Activated T-cell treated with anti-CD3 and anti-CD28 coated beads, Interleukin-2, amount 50 U/mL, for 4 hours (primary cell): ENCODE data around the gene GPR151. TPM values are rescaled to one million over a fixed set of nuclear protein-coding genes. Genes with fewer than 3 reads are reported as not detected.

Experiments
- ATAC-seq, 2 donors: fragments of 200-7000 bp; cut with Tn5 transposase; one replicate each; pipeline ENCODE4 v1.10.0; 2021
- DNase-seq: peaks from one replicate; pipeline ENCODE4 v3.0.0-alpha.2; 2020
- H3K27me3 Mint-ChIP-seq: one replicate; pipeline ENCODE4 v1.8.0; 2021; ENCODE audit warnings: low read depth, mixed read lengths
- H3K36me3 Mint-ChIP-seq: one replicate; pipeline ENCODE4 v1.8.0; 2022; ENCODE audit warnings: mixed read lengths; ENCODE audit not compliant: insufficient read depth
- H3K4me1 Mint-ChIP-seq: one replicate; pipeline ENCODE4 v1.8.0; 2021; ENCODE audit warnings: low read depth, mixed read lengths
- H3K4me3 Mint-ChIP-seq: one replicate; pipeline ENCODE4 v1.8.0; 2021; ENCODE audit warnings: mild to moderate bottlenecking, moderate library complexity, mixed read lengths
- H3K9me3 Mint-ChIP-seq: one replicate; pipeline ENCODE4 v1.8.0; 2021; ENCODE audit warnings: mixed read lengths
- total RNA-seq, 3 donors: library from RNA; stranded (reverse); gene quantifications; one replicate each; pipeline ENCODE4 v1.2.1, GENCODE V29; 2021

Gene GPR151
- total RNA-seq, 3 donors from 2014 or later: not detected

DNA sequence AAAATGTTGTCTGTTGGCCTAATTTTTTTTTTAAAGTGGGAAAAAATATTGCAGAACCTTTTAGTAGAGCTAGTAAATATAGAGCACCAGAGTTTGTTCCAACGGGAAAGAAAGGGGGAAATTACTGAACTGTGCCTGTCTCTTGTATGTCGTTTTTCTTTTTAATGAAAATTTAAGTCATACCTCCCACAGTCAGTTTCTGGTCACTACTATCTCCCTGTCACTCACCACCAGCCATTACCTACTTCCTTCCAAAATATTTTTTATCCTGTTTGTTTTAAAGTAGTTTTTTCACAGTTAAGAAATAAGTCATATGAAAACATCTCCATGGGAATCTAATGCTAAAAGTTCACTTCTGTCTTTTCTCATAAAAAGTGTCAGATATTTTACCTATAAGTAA is 21.3 kb downstream of the GPR151 start:
- H3K4me1 Mint-ChIP-seq: peaks cover 1% of the 10 kb centered on the region
- no peaks in the 10 kb centered on the region for H3K9me3 Mint-ChIP-seq
- peaks cover 39% of the 10 kb centered on the region for H3K36me3 Mint-ChIP-seq
- ATAC-seq (no peak), DNase-seq (no peak)
- no peak overlapping the region for H3K4me3 Mint-ChIP-seq
- no peaks in the 10 kb centered on the region for H3K27me3 Mint-ChIP-seq

- Mint-ChIP-seq H3K4me1 (no peaks in the 10 kb centered on the region), H3K4me3 (no peak overlapping the region), H3K27me3 (no peaks in the 10 kb centered on the region), H3K9me3 (no peaks in the 10 kb centered on the region), H3K36me3 (peaks cover 46% of the 10 kb centered on the region)
- no peak for DNase-seq
- no peak for ATAC-seq
Observed at GRCh38 chr5:146490089-146490843, 25.7 kb downstream of the GPR151 start.

DNA sequence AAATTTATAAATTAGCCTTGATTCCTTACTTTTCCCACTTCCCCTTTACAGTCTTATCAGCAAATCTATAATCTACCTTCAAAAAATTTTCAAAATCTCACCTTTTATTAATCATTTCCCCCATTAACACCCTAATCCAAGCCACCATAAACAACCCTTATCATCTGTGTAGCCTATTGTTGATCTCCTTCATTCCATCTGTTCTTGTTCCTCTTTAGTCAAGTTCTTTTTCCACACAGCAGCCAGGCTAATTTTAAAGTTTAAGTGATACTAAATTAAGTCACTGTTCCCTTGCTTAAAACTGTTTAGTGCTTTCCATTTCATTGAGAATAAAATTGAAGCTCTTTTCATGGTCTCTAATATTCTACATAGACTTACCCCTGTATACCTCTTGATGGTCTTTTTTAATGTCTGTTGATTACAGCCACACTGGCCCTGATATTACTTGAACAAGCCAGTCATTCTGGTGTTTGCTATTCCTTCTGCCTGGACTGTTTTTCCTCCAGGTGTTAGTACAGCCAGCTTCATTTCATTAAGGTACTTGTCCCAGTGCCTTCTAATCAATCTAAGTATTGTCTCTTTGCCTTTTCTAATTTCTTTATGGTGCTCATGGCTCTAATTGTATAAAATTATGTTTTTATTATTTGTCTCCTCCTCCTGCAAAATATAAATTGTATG is 31.1 kb downstream of the GPR151 start:
- H3K4me1 Mint-ChIP-seq: no peaks in the 10 kb centered on the region
- peaks cover 60% of the 10 kb centered on the region for H3K36me3 Mint-ChIP-seq
- no peak overlapping the region for H3K4me3 Mint-ChIP-seq
- ATAC-seq (no peak), DNase-seq (no peak)
- H3K9me3 Mint-ChIP-seq: no peaks in the 10 kb centered on the region
- no peaks in the 10 kb centered on the region for H3K27me3 Mint-ChIP-seq

DNA sequence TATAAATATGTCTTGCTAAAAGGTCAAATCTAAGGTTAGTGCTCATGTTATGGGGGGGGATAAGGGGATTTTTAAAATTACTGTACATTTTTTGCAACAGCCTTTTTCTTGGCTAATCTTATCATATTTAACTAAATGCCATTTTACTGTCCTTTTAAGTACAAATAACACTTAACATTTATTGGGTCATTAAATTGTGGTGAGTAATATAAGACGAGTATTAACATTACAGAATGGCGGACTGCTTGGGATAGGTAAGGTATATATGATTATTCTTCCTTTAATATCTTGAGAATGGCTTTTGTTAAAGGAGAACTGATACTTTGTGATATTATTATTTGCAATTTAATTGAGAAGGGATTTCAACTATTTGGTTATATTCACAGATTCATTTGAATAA is 33.2 kb downstream of the GPR151 start:
- DNase-seq (no peak), ATAC-seq (no peak)
- H3K4me3 Mint-ChIP-seq: no peak overlapping the region
- no peaks in the 10 kb centered on the region for H3K4me1 Mint-ChIP-seq
- H3K27me3 Mint-ChIP-seq: no peaks in the 10 kb centered on the region
- no peaks in the 10 kb centered on the region for H3K9me3 Mint-ChIP-seq
- peaks cover 52% of the 10 kb centered on the region for H3K36me3 Mint-ChIP-seq

GRCh38 chr5:146475906-146476305 is 40.1 kb downstream of the GPR151 start:
- no peaks in the 10 kb centered on the region for H3K27me3 Mint-ChIP-seq
- H3K4me3 Mint-ChIP-seq: no peak overlapping the region
- H3K9me3 Mint-ChIP-seq: no peaks in the 10 kb centered on the region
- ATAC-seq (no peak), DNase-seq (no peak)
- peaks cover 50% of the 10 kb centered on the region for H3K36me3 Mint-ChIP-seq
- no peaks in the 10 kb centered on the region for H3K4me1 Mint-ChIP-seq

DNA sequence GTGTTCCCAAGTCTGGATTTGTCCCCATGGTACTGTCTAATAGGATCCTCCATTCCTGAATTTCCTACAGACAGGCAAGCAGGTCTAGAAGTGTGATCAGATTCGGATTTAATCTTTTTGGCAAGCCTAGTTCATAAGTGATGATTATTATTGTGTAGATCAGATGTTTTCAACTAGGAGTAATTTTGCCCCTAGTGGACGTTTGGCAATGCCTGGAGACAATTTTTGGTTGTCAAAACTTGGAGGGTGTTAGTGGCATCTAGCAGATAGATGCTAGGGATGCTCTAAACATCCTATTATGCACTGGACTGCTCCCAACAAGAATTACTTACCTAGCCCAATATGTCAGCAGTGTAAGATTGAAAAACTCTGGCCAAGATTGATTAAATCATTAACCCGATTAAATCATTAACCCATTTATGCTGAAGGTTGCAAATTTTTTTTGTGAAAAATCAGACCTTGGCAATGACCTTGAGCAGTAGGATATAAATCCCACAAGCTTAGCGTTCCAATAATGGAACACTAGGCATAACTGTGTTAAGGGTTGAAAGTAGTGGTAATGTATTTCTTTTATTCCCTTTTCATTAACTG is 40.7 kb downstream of the GPR151 start:
- DNase-seq: no peak
- no peak for ATAC-seq
- Mint-ChIP-seq H3K4me1 (no peaks in the 10 kb centered on the region), H3K27me3 (no peaks in the 10 kb centered on the region), H3K36me3 (peaks cover 53% of the 10 kb centered on the region), H3K9me3 (no peaks in the 10 kb centered on the region), H3K4me3 (no peak overlapping the region)

- DNase-seq (no peak), ATAC-seq (no peak)
- Mint-ChIP-seq H3K36me3 (peaks cover 48% of the 10 kb centered on the region), H3K4me1 (no peaks in the 10 kb centered on the region), H3K4me3 (no peak overlapping the region), H3K27me3 (no peaks in the 10 kb centered on the region), H3K9me3 (no peaks in the 10 kb centered on the region)
Observed at GRCh38 chr5:146474065-146474464, 41.9 kb downstream of the GPR151 start.

- no peak overlapping the region for H3K4me3 Mint-ChIP-seq
- DNase-seq: no peak
Observed at GRCh38 chr5:146467760-146468159, 48.2 kb downstream of the GPR151 start.

GRCh38 chr5:146466521-146467349 is 49.3 kb downstream of the GPR151 start:
- no peak for ATAC-seq
- DNase-seq: no peak
- H3K27me3 Mint-ChIP-seq: no peaks in the 10 kb centered on the region
- peaks cover 44% of the 10 kb centered on the region for H3K36me3 Mint-ChIP-seq
- peaks cover 16% of the 10 kb centered on the region for H3K4me1 Mint-ChIP-seq
- no peaks in the 10 kb centered on the region for H3K9me3 Mint-ChIP-seq
- no peak overlapping the region for H3K4me3 Mint-ChIP-seq

More at GRCh38 chr5:146467760-146468159, 48.2 kb downstream of the GPR151 start:
- Mint-ChIP-seq H3K27me3 (no peaks in the 10 kb centered on the region), H3K4me1 (peaks cover 16% of the 10 kb centered on the region), H3K36me3 (peaks cover 50% of the 10 kb centered on the region), H3K9me3 (no peaks in the 10 kb centered on the region)
- ATAC-seq: no peak

DNA sequence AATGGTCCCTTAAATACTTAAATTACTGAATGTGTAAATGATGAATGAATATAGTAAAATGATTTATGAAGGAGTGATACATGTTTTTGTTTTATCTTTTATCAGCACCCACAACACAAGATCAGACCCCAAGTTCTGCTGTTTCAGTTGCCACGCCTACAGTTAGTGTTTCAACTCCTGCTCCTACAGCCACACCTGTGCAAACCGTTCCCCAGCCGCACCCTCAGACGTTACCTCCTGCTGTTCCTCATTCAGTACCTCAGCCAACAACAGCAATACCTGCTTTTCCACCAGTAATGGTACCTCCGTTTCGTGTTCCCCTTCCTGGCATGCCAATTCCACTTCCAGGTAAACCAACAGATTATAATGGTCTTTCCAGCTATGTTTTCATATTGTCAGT is 52.5 kb downstream of the GPR151 start:
- Mint-ChIP-seq H3K36me3 (peaks cover 50% of the 10 kb centered on the region), H3K9me3 (no peaks in the 10 kb centered on the region), H3K27me3 (no peaks in the 10 kb centered on the region), H3K4me1 (peaks cover 25% of the 10 kb centered on the region), H3K4me3 (no peak overlapping the region)
- no peak for ATAC-seq
- DNase-seq: no peak

Other genes with a start within 250 kb of the GPR151 start
- gene POU4F3, start 177.4 kb downstream of the GPR151 start, total RNA-seq: under 1 TPM in 1 of 3 donors, not detected in 2; 0.13 TPM
- 100 to 1,000 TPM; 128 to 147 (median 132) TPM for gene TCERG1, start 68.9 kb downstream of the GPR151 start, total RNA-seq